Measurements from ENCODE around the gene JARID2. TPM values are rescaled to one million over a fixed set of nuclear protein-coding genes. Genes with fewer than 3 reads are reported as not detected.

The JARID2 gene
- total RNA-seq, 4 donors from 2014 or later, result 6.6 to 8.1 (median 7.5) TPM

- no peak for TF ChIP-seq POLR2A (IDR thresholded peaks at IDR 0.05)
- H3K27me3 ChIP-seq, result no peaks in the 10 kb centered on the region
- H3K27ac ChIP-seq, result peak overlapping the region in 1 of 3 donors; percentile 31
- H3K36me3 ChIP-seq, result no peaks in the 10 kb centered on the region
- H3K4me1 ChIP-seq, result peaks cover 37 to 42% of the 10 kb centered on the region in 2 donors
- intact Hi-C loops (cut with DNase I), result no loop called here
- no peak overlapping the region for H3K4me3 ChIP-seq (replicated peaks in 1 of 3)
- H3K9me3 ChIP-seq, result no peaks in the 10 kb centered on the region
- 37 to 44% methylated on average over 10 of the region's 10 CpGs for WGBS, 2 donors
- no peak for DNase-seq
Observed at GRCh38 chr6:15268137-15268908, 22.5 kb downstream of the JARID2 start.

- no peak for DNase-seq
- no peaks in the 10 kb centered on the region for H3K9me3 ChIP-seq
- no peaks in the 10 kb centered on the region for H3K27me3 ChIP-seq
- H3K27ac ChIP-seq, result peak overlapping the region in 1 of 3 donors; percentile 31
- TF ChIP-seq CTCF (IDR thresholded peaks at IDR 0.05) (no peak), POLR2A (IDR thresholded peaks at IDR 0.05) (no peak)
- intact Hi-C loops (cut with DNase I), result no loop called here
- 70% methylated on average over 4 of the region's 4 CpGs for WGBS, 2 donors
- H3K36me3 ChIP-seq, result no peaks in the 10 kb centered on the region
- H3K4me3 ChIP-seq (replicated peaks in 1 of 3), result no peak overlapping the region
- peaks cover 37 to 42% of the 10 kb centered on the region in 2 donors for H3K4me1 ChIP-seq
Observed at GRCh38 chr6:15269011-15269410, 23.1 kb downstream of the JARID2 start.

- no peak for DNase-seq
- WGBS, 2 donors, result 81% methylated on average over 1 of the region's 1 CpG
- intact Hi-C loops (cut with DNase I), result no loop called here
- Histone ChIP-seq H3K27me3 (no peaks in the 10 kb centered on the region), H3K4me3 (replicated peaks in 1 of 3) (no peak overlapping the region), H3K36me3 (no peaks in the 10 kb centered on the region), H3K27ac (no peak overlapping the region), H3K4me1 (peaks cover 37 to 42% of the 10 kb centered on the region in 2 donors), H3K9me3 (no peaks in the 10 kb centered on the region)
- no peak for TF ChIP-seq CTCF (IDR thresholded peaks at IDR 0.05)
- TF ChIP-seq POLR2A (IDR thresholded peaks at IDR 0.05), result no peak
Observed at GRCh38 chr6:15269619-15270018, 23.8 kb downstream of the JARID2 start.

DNA sequence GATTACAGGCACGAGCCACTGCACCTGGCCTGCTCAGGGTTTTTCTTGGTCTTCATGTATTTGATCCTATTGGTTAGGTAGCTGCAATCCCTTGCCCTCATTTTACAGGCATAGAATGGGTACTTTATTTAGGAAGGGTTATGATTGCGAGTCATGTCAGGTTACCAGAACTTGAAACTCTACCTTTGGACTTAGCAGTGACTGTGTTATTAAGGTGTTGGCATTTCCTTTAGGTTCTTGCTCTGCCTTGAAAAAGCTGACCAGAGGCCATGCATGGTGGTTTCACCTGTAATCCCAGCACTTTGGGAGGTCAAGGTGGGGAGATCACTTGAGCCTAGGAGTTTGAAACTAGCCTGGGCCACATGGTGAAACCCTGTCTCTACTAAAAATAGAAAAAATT is 24.5 kb downstream of the JARID2 start:
- no peaks in the 10 kb centered on the region for H3K27me3 ChIP-seq
- peaks cover 39 to 41% of the 10 kb centered on the region in 2 donors for H3K4me1 ChIP-seq
- H3K27ac ChIP-seq, result no peak overlapping the region
- H3K36me3 ChIP-seq, result no peaks in the 10 kb centered on the region
- TF ChIP-seq POLR2A (IDR thresholded peaks at IDR 0.05), result no peak
- TF ChIP-seq CTCF (IDR thresholded peaks at IDR 0.05), result no peak
- H3K9me3 ChIP-seq, result no peaks in the 10 kb centered on the region
- 91 to 100% methylated on average over 2 of the region's 2 CpGs for WGBS, 2 donors
- intact Hi-C loops (cut with DNase I), result no loop called here
- no peak for DNase-seq
- H3K4me3 ChIP-seq (replicated peaks in 1 of 3), result no peak overlapping the region

DNA sequence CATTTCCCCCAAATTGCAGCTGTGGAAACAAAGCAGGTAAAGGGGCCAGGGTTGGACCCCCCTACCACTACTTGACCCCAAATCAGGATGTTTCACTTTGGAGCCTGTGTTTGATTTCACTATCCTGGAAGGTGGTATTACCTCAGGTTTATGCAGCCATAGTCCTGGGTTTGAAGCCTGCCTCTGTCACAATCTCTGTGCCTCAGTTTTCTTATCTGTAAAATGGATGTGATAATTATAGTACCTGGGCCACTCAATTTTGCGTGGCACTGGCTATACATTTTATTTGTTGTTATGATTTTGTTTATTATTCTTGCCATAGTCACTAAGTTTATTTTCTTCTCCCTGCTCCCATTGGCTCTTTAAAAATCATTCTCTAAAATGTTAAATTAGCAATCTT is 26.7 kb downstream of the JARID2 start:
- intact Hi-C loops (cut with DNase I), result no loop called here
- H3K4me1 ChIP-seq, result peaks cover 29 to 36% of the 10 kb centered on the region in 2 donors

More for the DNA sequence above, 26.7 kb downstream of the JARID2 start:
- no peak for DNase-seq
- no peak for TF ChIP-seq CTCF (IDR thresholded peaks at IDR 0.05)
- no peak for TF ChIP-seq POLR2A (IDR thresholded peaks at IDR 0.05)
- Histone ChIP-seq H3K27ac (no peak overlapping the region), H3K36me3 (no peaks in the 10 kb centered on the region), H3K27me3 (no peaks in the 10 kb centered on the region), H3K4me3 (replicated peaks in 1 of 3) (no peak overlapping the region), H3K9me3 (no peaks in the 10 kb centered on the region)
- WGBS, 2 donors, result 96 to 100% methylated on average over 1 of the region's 1 CpG

All from thyroid gland (tissue), 4 donors.